SK-N-SH treated with all-trans-retinoic acid at 6 μM for 48 hours (cell line): ENCODE results near the gene DIP2B.

Source experiments
- ATAC-seq: fragments of 200-7000 bp; cut with Tn5 transposase; 3 replicates; pipeline ENCODE4 v1.9.1; 2020; ENCODE audit warnings: mild to moderate bottlenecking, moderate library complexity
- ARNTL ChIP-seq: fragments of 450-650 bp; formaldehyde crosslinking; IDR thresholded peaks from 2 replicates; pipeline ENCODE4 v1.5.0; 2020; ENCODE audit warnings: low read depth, mild to moderate bottlenecking, moderate library complexity, borderline replicate concordance
- BACH2 ChIP-seq: fragments of 250-450 bp; sonication (Bioruptor Pico); IDR thresholded peaks from 2 replicates; pipeline ENCODE4 v1.9.0; 2021; ENCODE audit warnings: mild to moderate bottlenecking, borderline replicate concordance
- CREB5 ChIP-seq: fragments of 250-450 bp; sonication (Bioruptor Pico); IDR thresholded peaks from 2 replicates; pipeline ENCODE4 v1.5.1; 2020; ENCODE audit warnings: low read depth, mild to moderate bottlenecking, moderate library complexity
- CSDC2 ChIP-seq: fragments of 250-450 bp; sonication (Bioruptor Pico); IDR thresholded peaks from 2 replicates; pipeline ENCODE4 v1.5.0; 2020; ENCODE audit warnings: mild to moderate bottlenecking, moderate library complexity
- CSRNP3 ChIP-seq: fragments of 250-450 bp; sonication (Bioruptor Pico); IDR thresholded peaks from 2 replicates; pipeline ENCODE4 v1.5.1; 2021; ENCODE audit warnings: mild to moderate bottlenecking, moderate library complexity
- GLIS3 ChIP-seq: fragments of 250-450 bp; sonication (Bioruptor Pico); IDR thresholded peaks from 2 replicates; pipeline ENCODE4 v1.5.0; 2020; ENCODE audit warnings: mild to moderate bottlenecking, moderate library complexity
- ISL1 ChIP-seq: fragments of 250-450 bp; sonication (Bioruptor Pico); IDR thresholded peaks from 2 replicates; pipeline ENCODE4 v2.1.2; 2022; ENCODE audit warnings: mild to moderate bottlenecking, moderate library complexity
- OSR1 ChIP-seq: fragments of 250-450 bp; sonication (Bioruptor Pico); IDR thresholded peaks from 2 replicates; pipeline ENCODE4 v1.8.0; 2022; ENCODE audit warnings: moderate library complexity, mild to moderate bottlenecking, inconsistent platforms
- PATZ1 ChIP-seq: fragments of 250-450 bp; sonication (Bioruptor Pico); IDR thresholded peaks from 2 replicates; pipeline ENCODE4 v1.8.0; 2020; ENCODE audit warnings: mild to moderate bottlenecking, moderate library complexity, borderline replicate concordance
- POU6F1 ChIP-seq: fragments of 250-450 bp; sonication (Bioruptor Pico); IDR thresholded peaks from 2 replicates; pipeline ENCODE4 v1.8.0; 2021; ENCODE audit warnings: low read depth, mild to moderate bottlenecking, moderate library complexity, borderline replicate concordance
- RARB ChIP-seq: fragments of 250-450 bp; sonication (Bioruptor Pico); IDR thresholded peaks from 2 replicates; pipeline ENCODE4 v1.8.0; 2021; ENCODE audit warnings: mild to moderate bottlenecking, moderate library complexity
- SNAI2 ChIP-seq: fragments of 250-450 bp; sonication (Bioruptor Pico); IDR thresholded peaks from 2 replicates; pipeline ENCODE4 v1.5.0; 2020; ENCODE audit warnings: mild to moderate bottlenecking, moderate library complexity
- TCF4 ChIP-seq: fragments of 250-450 bp; sonication (Bioruptor Pico); IDR thresholded peaks from 2 replicates; pipeline ENCODE4 v1.8.0; 2021; ENCODE audit warnings: mild to moderate bottlenecking, moderate library complexity, borderline replicate concordance
- TSHZ2 ChIP-seq: fragments of 250-450 bp; sonication (Bioruptor Pico); IDR thresholded peaks from 2 replicates; pipeline ENCODE4 v1.5.0; 2020; ENCODE audit warnings: mild to moderate bottlenecking, moderate library complexity
- ZC3H10 ChIP-seq: fragments of 250-450 bp; sonication (Bioruptor Pico); IDR thresholded peaks from 2 replicates; pipeline ENCODE4 v1.5.1; 2021; ENCODE audit warnings: mild to moderate bottlenecking, moderate library complexity
- ZFP30 ChIP-seq: fragments of 450-650 bp; formaldehyde crosslinking; IDR thresholded peaks from 2 replicates; pipeline ENCODE4 v1.5.0; 2022; ENCODE audit warnings: mild to moderate bottlenecking, moderate library complexity
- ZNF565 ChIP-seq: fragments of 450-650 bp; formaldehyde crosslinking; conservative IDR thresholded peaks from 2 replicates; pipeline ENCODE4 v1.5.0; 2020; ENCODE audit warnings: low read depth, mild to moderate bottlenecking, moderate library complexity
- ZNF70 ChIP-seq: fragments of 450-650 bp; formaldehyde crosslinking; IDR thresholded peaks from 2 replicates; pipeline ENCODE4 v1.5.0; 2020; ENCODE audit warnings: mild to moderate bottlenecking, moderate library complexity

Gene DIP2B

GRCh38 chr12:50661300-50662115 is 156.7 kb downstream of the DIP2B start (continued):
- no peak for TF ChIP-seq CREB5 (CRISPR knock-in tag)
- no peak for TF ChIP-seq ARNTL (CRISPR knock-in tag)
- no peak for TF ChIP-seq BACH2 (CRISPR knock-in tag)
- TF ChIP-seq, all 23 proteins: peak for 0

GRCh38 chr12:50662116-50662510 is 157.3 kb downstream of the DIP2B start:
- no peak for ATAC-seq
- TF ChIP-seq TSHZ2 (CRISPR knock-in tag), result no peak
- TF ChIP-seq TCF4 (CRISPR knock-in tag), result no peak
- TF ChIP-seq SNAI2 (CRISPR knock-in tag), result no peak
- TF ChIP-seq ZNF565 (CRISPR knock-in tag), result no peak
- TF ChIP-seq ARNTL (CRISPR knock-in tag), result no peak
- TF ChIP-seq CSRNP3 (CRISPR knock-in tag), result no peak
- no peak for TF ChIP-seq CSDC2 (CRISPR knock-in tag)
- no peak for TF ChIP-seq RARB (CRISPR knock-in tag)
- TF ChIP-seq GLIS3, result no peak
- no peak for TF ChIP-seq ZC3H10 (CRISPR knock-in tag)

GRCh38 chr12:50665170-50665569 is 160.4 kb downstream of the DIP2B start:
- no peak for TF ChIP-seq PATZ1 (CRISPR knock-in tag)
- no peak for TF ChIP-seq RARB (CRISPR knock-in tag)
- TF ChIP-seq BACH2 (CRISPR knock-in tag), result no peak
- TF ChIP-seq OSR1 (CRISPR knock-in tag), result no peak
- ATAC-seq, result no peak

GRCh38 chr12:50665609-50666008 is 160.8 kb downstream of the DIP2B start:
- TF ChIP-seq TSHZ2 (CRISPR knock-in tag), result no peak
- no peak for TF ChIP-seq ISL1 (CRISPR knock-in tag)
- TF ChIP-seq ZFP30 (CRISPR knock-in tag), result no peak
- TF ChIP-seq TCF4 (CRISPR knock-in tag), result no peak
- no peak for TF ChIP-seq ZNF70 (CRISPR knock-in tag)
- TF ChIP-seq BACH2 (CRISPR knock-in tag), result no peak
- no peak for TF ChIP-seq ZC3H10 (CRISPR knock-in tag)
- no peak for TF ChIP-seq POU6F1 (CRISPR knock-in tag)
- TF ChIP-seq CREB5 (CRISPR knock-in tag), result no peak
- TF ChIP-seq, all 23 proteins: peak for 0

More at GRCh38 chr12:50665609-50666008, 160.8 kb downstream of the DIP2B start:
- no peak for ATAC-seq
